SK-N-MC (cell line): Measurements from ENCODE around the gene PCK2.

Experiments
- DNase-seq: peaks from one replicate; pipeline ENCODE4 v3.0.0-alpha.2; 2011; ENCODE audit warnings: low read depth, low spot score
- H3K27ac ChIP-seq: fragments of 200-600 bp; sonication (generic); 2 replicates; pipeline ENCODE4 v1.5.1; 2016; ENCODE audit warnings: mixed run types
- H3K36me3 ChIP-seq: fragments of 200-600 bp; sonication (generic); 2 replicates; pipeline ENCODE4 v1.6.1; 2017; ENCODE audit warnings: antibody characterized with exemption, low read length, mixed read lengths; ENCODE audit not compliant: insufficient read depth
- H3K4me3 ChIP-seq: fragments of 200-600 bp; sonication (generic); 2 replicates; pipeline ENCODE4 v1.5.1; 2016
- H3K9ac ChIP-seq: fragments of 200-600 bp; sonication (generic); 2 replicates; pipeline ENCODE4 v1.8.0; 2017; ENCODE audit warnings: mixed run types, mixed read lengths; ENCODE audit not compliant: insufficient read length
- H3K9me3 ChIP-seq: fragments of 200-600 bp; sonication (generic); 2 replicates; pipeline ENCODE4 v1.6.1; 2017; ENCODE audit warnings: low read depth, mild to moderate bottlenecking, antibody characterized with exemption, low read length, moderate library complexity, mixed read lengths
- EZH2 ChIP-seq: fragments of 200-600 bp; sonication (generic); IDR thresholded peaks from one replicate; pipeline ENCODE4 v1.6.1; 2017; ENCODE audit warnings: antibody characterized with exemption
- FOXP2 ChIP-seq: optimal IDR thresholded peaks from 2 replicates; pipeline ENCODE3; 2011; ENCODE audit warnings: mild to moderate bottlenecking, moderate library complexity; ENCODE audit not compliant: insufficient read depth; ENCODE audit errors: extremely low read length, control extremely low read depth
- POLR2AphosphoS5 ChIP-seq: IDR thresholded peaks from 2 replicates; pipeline ENCODE4 v1.6.1; 2012; ENCODE audit warnings: mild to moderate bottlenecking, low read depth, low read length, borderline replicate concordance

Gene PCK2

GRCh38 chr14:24151404-24152080, 57.4 kb downstream of the PCK2 start:
- DNase-seq, result no peak
- Histone ChIP-seq H3K4me3 (no peak overlapping the region), H3K36me3 (peaks cover 43% of the 10 kb centered on the region; the same call in 1 of the 2 replicates), H3K9ac (no peak overlapping the region), H3K9me3 (no peaks in the 10 kb centered on the region), H3K27ac (no peak overlapping the region)
- no peak for TF ChIP-seq FOXP2
- TF ChIP-seq POLR2AphosphoS5, result no peak
- TF ChIP-seq EZH2, result no peak
